ENCODE data around the gene ADAMTSL4.

DNA sequence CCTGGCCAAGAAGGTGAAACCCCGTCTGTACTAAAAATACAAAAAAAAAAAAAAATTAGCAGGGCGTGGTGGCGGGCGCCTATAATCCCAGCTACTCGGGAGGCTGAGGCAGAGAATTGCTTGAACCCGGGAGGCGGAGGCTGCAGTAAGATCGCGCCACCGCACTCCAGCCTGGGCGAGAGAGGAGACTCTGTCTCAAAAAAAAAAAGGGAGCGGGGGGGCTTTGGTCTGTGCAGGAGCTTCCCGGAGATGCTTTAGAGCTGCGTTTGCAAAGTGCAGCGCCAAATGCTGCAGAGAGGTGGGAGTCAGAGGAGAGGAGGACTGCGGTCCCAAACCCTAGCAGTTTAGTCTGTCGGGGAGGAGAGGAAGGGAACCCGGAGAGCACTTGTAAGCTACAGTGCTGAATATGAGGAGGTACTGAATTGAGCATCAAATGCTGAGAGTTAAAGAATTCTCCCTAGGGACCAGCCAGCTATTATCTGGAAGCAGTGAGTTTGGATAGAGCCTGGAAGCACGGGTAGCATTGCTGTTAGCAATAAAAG, 33.1 kb upstream of the ADAMTSL4 start:
- TF ChIP-seq, protein P1, sequence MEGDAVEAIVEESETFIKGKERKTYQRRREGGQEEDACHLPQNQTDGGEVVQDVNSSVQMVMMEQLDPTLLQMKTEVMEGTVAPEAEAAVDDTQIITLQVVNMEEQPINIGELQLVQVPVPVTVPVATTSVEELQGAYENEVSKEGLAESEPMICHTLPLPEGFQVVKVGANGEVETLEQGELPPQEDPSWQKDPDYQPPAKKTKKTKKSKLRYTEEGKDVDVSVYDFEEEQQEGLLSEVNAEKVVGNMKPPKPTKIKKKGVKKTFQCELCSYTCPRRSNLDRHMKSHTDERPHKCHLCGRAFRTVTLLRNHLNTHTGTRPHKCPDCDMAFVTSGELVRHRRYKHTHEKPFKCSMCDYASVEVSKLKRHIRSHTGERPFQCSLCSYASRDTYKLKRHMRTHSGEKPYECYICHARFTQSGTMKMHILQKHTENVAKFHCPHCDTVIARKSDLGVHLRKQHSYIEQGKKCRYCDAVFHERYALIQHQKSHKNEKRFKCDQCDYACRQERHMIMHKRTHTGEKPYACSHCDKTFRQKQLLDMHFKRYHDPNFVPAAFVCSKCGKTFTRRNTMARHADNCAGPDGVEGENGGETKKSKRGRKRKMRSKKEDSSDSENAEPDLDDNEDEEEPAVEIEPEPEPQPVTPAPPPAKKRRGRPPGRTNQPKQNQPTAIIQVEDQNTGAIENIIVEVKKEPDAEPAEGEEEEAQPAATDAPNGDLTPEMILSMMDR (IDR thresholded peaks at IDR 0.05): peak in 1 of 6 experiments; percentile 2
- TF ChIP-seq POLR2A (IDR thresholded peaks at IDR 0.05): no peak
